H4 (cell line): ENCODE data around the gene ALX4. TPM values are rescaled to one million over a fixed set of nuclear protein-coding genes. Genes with fewer than 3 reads are reported as not detected.

Experiments
- total RNA-seq: library from RNA; depleted of rRNA; stranded (reverse); fragments of >200 nt; shearing (Covaris generic); gene quantifications from 2 replicates; pipeline ENCODE4 v1.2.3, GENCODE V29; 2014; rRNA removed

ALX4 gene
- total RNA-seq, 1 experiment from 2014 or later = 2.9 TPM

Other genes with a start within 250 kb of the ALX4 start
- 3.1 and 3.6 TPM in 2 replicates for gene ACCS, start 243.9 kb downstream of the ALX4 start, total RNA-seq
- gene EXT2, start 214.5 kb downstream of the ALX4 start, total RNA-seq = 201 and 204 TPM in 2 replicates